Measurements from ENCODE around the gene FAM186B.

Gene FAM186B

GRCh38 chr12:49635656-49636055, 30.2 kb upstream of the FAM186B start:
- Histone ChIP-seq H3K9me3 (ENCODE audit: control insufficient read depth in 2 of 2, low read length in 2 of 2) (no peaks in the 10 kb centered on the region), H3K36me3 (ENCODE audit: control insufficient read depth in 2 of 2, insufficient read depth in 2 of 2, low read length in 2 of 2) (no peaks in the 10 kb centered on the region), H3K4me3 (ENCODE audit: low read length in 2 of 2) (no peak overlapping the region), H3K27ac (ENCODE audit: low read depth in 2 of 2, low read length in 2 of 2) (no peak overlapping the region), H3K27me3 (ENCODE audit: control insufficient read depth in 2 of 2, insufficient read depth in 2 of 2, low read length in 2 of 2) (no peaks in the 10 kb centered on the region), H3K4me1 (ENCODE audit: control insufficient read depth in 2 of 2, insufficient read depth in 2 of 2, low read length in 2 of 2) (peaks cover 0 to 2% of the 10 kb centered on the region in 2 donors), H3K9ac (ENCODE audit: low read depth in 1 of 2, low read length in 2 of 2) (no peak overlapping the region)

GRCh38 chr12:49635036-49635435, 29.6 kb upstream of the FAM186B start:
- no peak overlapping the region for H3K27ac ChIP-seq (ENCODE audit: low read depth in 2 of 2, low read length in 2 of 2)
- H3K9me3 ChIP-seq (ENCODE audit: control insufficient read depth in 2 of 2, low read length in 2 of 2) = no peaks in the 10 kb centered on the region
- no peaks in the 10 kb centered on the region for H3K27me3 ChIP-seq (ENCODE audit: control insufficient read depth in 2 of 2, insufficient read depth in 2 of 2, low read length in 2 of 2)
- peaks cover 0 to 2% of the 10 kb centered on the region in 2 donors for H3K4me1 ChIP-seq (ENCODE audit: control insufficient read depth in 2 of 2, insufficient read depth in 2 of 2, low read length in 2 of 2)
- no peak overlapping the region for H3K4me3 ChIP-seq (ENCODE audit: low read length in 2 of 2)
- H3K9ac ChIP-seq (ENCODE audit: low read depth in 1 of 2, low read length in 2 of 2) = no peak overlapping the region
- H3K36me3 ChIP-seq (ENCODE audit: control insufficient read depth in 2 of 2, insufficient read depth in 2 of 2, low read length in 2 of 2) = no peaks in the 10 kb centered on the region

GRCh38 chr12:49633703-49634345, 28.4 kb upstream of the FAM186B start:
- Histone ChIP-seq H3K4me1 (ENCODE audit: control insufficient read depth in 2 of 2, insufficient read depth in 2 of 2, low read length in 2 of 2) (peaks cover 0 to 2% of the 10 kb centered on the region in 2 donors), H3K9ac (ENCODE audit: low read depth in 1 of 2, low read length in 2 of 2) (no peak overlapping the region), H3K27me3 (ENCODE audit: control insufficient read depth in 2 of 2, insufficient read depth in 2 of 2, low read length in 2 of 2) (no peaks in the 10 kb centered on the region), H3K9me3 (ENCODE audit: control insufficient read depth in 2 of 2, low read length in 2 of 2) (no peaks in the 10 kb centered on the region), H3K4me3 (ENCODE audit: low read length in 2 of 2) (no peak overlapping the region), H3K36me3 (ENCODE audit: control insufficient read depth in 2 of 2, insufficient read depth in 2 of 2, low read length in 2 of 2) (no peaks in the 10 kb centered on the region), H3K27ac (ENCODE audit: low read depth in 2 of 2, low read length in 2 of 2) (no peak overlapping the region)

GRCh38 chr12:49632986-49633702, 27.7 kb upstream of the FAM186B start:
- Histone ChIP-seq H3K27ac (ENCODE audit: low read depth in 2 of 2, low read length in 2 of 2) (no peak overlapping the region), H3K4me1 (ENCODE audit: control insufficient read depth in 2 of 2, insufficient read depth in 2 of 2, low read length in 2 of 2) (peaks cover 0 to 2% of the 10 kb centered on the region in 2 donors), H3K27me3 (ENCODE audit: control insufficient read depth in 2 of 2, insufficient read depth in 2 of 2, low read length in 2 of 2) (no peaks in the 10 kb centered on the region), H3K36me3 (ENCODE audit: control insufficient read depth in 2 of 2, insufficient read depth in 2 of 2, low read length in 2 of 2) (no peaks in the 10 kb centered on the region), H3K9me3 (ENCODE audit: control insufficient read depth in 2 of 2, low read length in 2 of 2) (no peaks in the 10 kb centered on the region), H3K4me3 (ENCODE audit: low read length in 2 of 2) (no peak overlapping the region), H3K9ac (ENCODE audit: low read depth in 1 of 2, low read length in 2 of 2) (no peak overlapping the region)

- Histone ChIP-seq H3K27ac (ENCODE audit: low read depth in 2 of 2, low read length in 2 of 2) (no peak overlapping the region), H3K27me3 (ENCODE audit: control insufficient read depth in 2 of 2, insufficient read depth in 2 of 2, low read length in 2 of 2) (no peaks in the 10 kb centered on the region), H3K4me3 (ENCODE audit: low read length in 2 of 2) (no peak overlapping the region), H3K9me3 (ENCODE audit: control insufficient read depth in 2 of 2, low read length in 2 of 2) (no peaks in the 10 kb centered on the region), H3K36me3 (ENCODE audit: control insufficient read depth in 2 of 2, insufficient read depth in 2 of 2, low read length in 2 of 2) (no peaks in the 10 kb centered on the region), H3K4me1 (ENCODE audit: control insufficient read depth in 2 of 2, insufficient read depth in 2 of 2, low read length in 2 of 2) (peaks cover 0 to 2% of the 10 kb centered on the region in 2 donors), H3K9ac (ENCODE audit: low read depth in 1 of 2, low read length in 2 of 2) (no peak overlapping the region)
Measured at GRCh38 chr12:49632401-49632800, 27.0 kb upstream of the FAM186B start.

GRCh38 chr12:49631336-49631907, 26.0 kb upstream of the FAM186B start:
- Histone ChIP-seq H3K4me3 (ENCODE audit: low read length in 2 of 2) (no peak overlapping the region), H3K27ac (ENCODE audit: low read depth in 2 of 2, low read length in 2 of 2) (no peak overlapping the region)

GRCh38 chr12:49627752-49628360, 22.4 kb upstream of the FAM186B start:
- H3K27me3 ChIP-seq (ENCODE audit: control insufficient read depth in 2 of 2, insufficient read depth in 2 of 2, low read length in 2 of 2) = no peaks in the 10 kb centered on the region
- H3K4me1 ChIP-seq (ENCODE audit: control insufficient read depth in 2 of 2, insufficient read depth in 2 of 2, low read length in 2 of 2) = peaks cover 0 to under 1% of the 10 kb centered on the region in 2 donors
- H3K27ac ChIP-seq (ENCODE audit: low read depth in 2 of 2, low read length in 2 of 2) = no peak overlapping the region
- H3K36me3 ChIP-seq (ENCODE audit: control insufficient read depth in 2 of 2, insufficient read depth in 2 of 2, low read length in 2 of 2) = no peaks in the 10 kb centered on the region
- H3K9me3 ChIP-seq (ENCODE audit: control insufficient read depth in 2 of 2, low read length in 2 of 2) = no peaks in the 10 kb centered on the region
- no peak overlapping the region for H3K4me3 ChIP-seq (ENCODE audit: low read length in 2 of 2)
- no peak overlapping the region for H3K9ac ChIP-seq (ENCODE audit: low read depth in 1 of 2, low read length in 2 of 2)

More at GRCh38 chr12:49631336-49631907, 26.0 kb upstream of the FAM186B start:
- no peaks in the 10 kb centered on the region for H3K36me3 ChIP-seq (ENCODE audit: control insufficient read depth in 2 of 2, insufficient read depth in 2 of 2, low read length in 2 of 2)
- no peaks in the 10 kb centered on the region for H3K4me1 ChIP-seq (ENCODE audit: control insufficient read depth in 2 of 2, insufficient read depth in 2 of 2, low read length in 2 of 2)
- no peaks in the 10 kb centered on the region for H3K9me3 ChIP-seq (ENCODE audit: control insufficient read depth in 2 of 2, low read length in 2 of 2)
- H3K9ac ChIP-seq (ENCODE audit: low read depth in 1 of 2, low read length in 2 of 2) = no peak overlapping the region
- no peaks in the 10 kb centered on the region for H3K27me3 ChIP-seq (ENCODE audit: control insufficient read depth in 2 of 2, insufficient read depth in 2 of 2, low read length in 2 of 2)

- no peak overlapping the region for H3K9ac ChIP-seq (ENCODE audit: low read depth in 1 of 2, low read length in 2 of 2)
- no peaks in the 10 kb centered on the region for H3K27me3 ChIP-seq (ENCODE audit: control insufficient read depth in 2 of 2, insufficient read depth in 2 of 2, low read length in 2 of 2)
- no peaks in the 10 kb centered on the region for H3K9me3 ChIP-seq (ENCODE audit: control insufficient read depth in 2 of 2, low read length in 2 of 2)
- no peak overlapping the region for H3K4me3 ChIP-seq (ENCODE audit: low read length in 2 of 2)
- H3K36me3 ChIP-seq (ENCODE audit: control insufficient read depth in 2 of 2, insufficient read depth in 2 of 2, low read length in 2 of 2) = no peaks in the 10 kb centered on the region
- H3K4me1 ChIP-seq (ENCODE audit: control insufficient read depth in 2 of 2, insufficient read depth in 2 of 2, low read length in 2 of 2) = peaks cover 3 to 8% of the 10 kb centered on the region in 2 donors
- H3K27ac ChIP-seq (ENCODE audit: low read depth in 2 of 2, low read length in 2 of 2) = no peak overlapping the region
Measured at GRCh38 chr12:49626836-49627235, 21.4 kb upstream of the FAM186B start.

- no peak overlapping the region for H3K4me3 ChIP-seq (ENCODE audit: low read length in 2 of 2)
- no peaks in the 10 kb centered on the region for H3K9me3 ChIP-seq (ENCODE audit: control insufficient read depth in 2 of 2, low read length in 2 of 2)
- peaks cover 7 to 11% of the 10 kb centered on the region in 2 donors for H3K4me1 ChIP-seq (ENCODE audit: control insufficient read depth in 2 of 2, insufficient read depth in 2 of 2, low read length in 2 of 2)
- H3K9ac ChIP-seq (ENCODE audit: low read depth in 1 of 2, low read length in 2 of 2) = no peak overlapping the region
- H3K27ac ChIP-seq (ENCODE audit: low read depth in 2 of 2, low read length in 2 of 2) = no peak overlapping the region
- H3K36me3 ChIP-seq (ENCODE audit: control insufficient read depth in 2 of 2, insufficient read depth in 2 of 2, low read length in 2 of 2) = no peaks in the 10 kb centered on the region
- no peaks in the 10 kb centered on the region for H3K27me3 ChIP-seq (ENCODE audit: control insufficient read depth in 2 of 2, insufficient read depth in 2 of 2, low read length in 2 of 2)
Measured at GRCh38 chr12:49626169-49626835, 20.9 kb upstream of the FAM186B start.
